GM18526 (cell line): ENCODE results near the gene ADAMTS9.

ENCODE experiments used
- POLR2A ChIP-seq: IDR thresholded peaks from 3 replicates; pipeline ENCODE4 v1.6.1; 2011; ENCODE audit not compliant: insufficient read length; ENCODE audit errors: extremely low read depth

ADAMTS9 gene

DNA sequence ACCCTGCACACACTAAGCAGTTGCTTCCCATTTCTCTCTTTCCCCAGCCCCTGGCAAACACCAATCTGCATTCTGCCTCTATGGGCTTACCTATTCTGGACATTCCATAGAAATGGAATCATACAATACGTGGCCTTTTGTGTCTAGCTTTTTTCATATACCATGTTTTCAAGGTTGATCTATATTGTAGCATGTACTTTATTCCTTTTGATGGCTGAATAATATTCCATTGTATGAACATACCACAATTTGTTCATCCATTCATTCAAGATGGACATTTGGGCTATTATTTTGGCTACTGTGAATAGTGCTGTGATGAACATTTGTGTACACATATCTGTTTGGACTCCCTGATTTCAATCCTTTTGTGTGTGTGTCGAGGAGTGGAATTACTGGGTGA lies 18.1 kb upstream of the ADAMTS9 start:
- no peak for TF ChIP-seq POLR2A

DNA sequence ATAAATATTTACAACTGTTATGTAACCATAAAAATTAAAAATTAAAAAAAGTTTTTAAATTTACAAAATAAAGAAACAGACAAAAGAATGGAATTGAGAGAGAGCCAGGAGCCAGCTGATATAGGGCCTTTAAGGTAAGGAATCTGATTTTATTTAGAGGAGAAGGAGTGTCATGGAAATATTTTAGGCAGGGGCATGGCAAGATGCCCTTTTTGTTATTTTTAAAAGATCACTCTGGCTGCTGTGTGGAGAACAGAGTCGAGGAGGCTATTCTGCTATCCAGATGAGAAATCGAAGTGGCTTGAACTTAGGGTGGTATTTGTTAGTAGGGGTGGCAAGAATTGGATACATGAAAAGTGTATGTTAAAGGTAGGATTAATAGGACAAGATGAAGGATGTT lies 9.1 kb upstream of the ADAMTS9 start:
- TF ChIP-seq POLR2A: no peak

DNA sequence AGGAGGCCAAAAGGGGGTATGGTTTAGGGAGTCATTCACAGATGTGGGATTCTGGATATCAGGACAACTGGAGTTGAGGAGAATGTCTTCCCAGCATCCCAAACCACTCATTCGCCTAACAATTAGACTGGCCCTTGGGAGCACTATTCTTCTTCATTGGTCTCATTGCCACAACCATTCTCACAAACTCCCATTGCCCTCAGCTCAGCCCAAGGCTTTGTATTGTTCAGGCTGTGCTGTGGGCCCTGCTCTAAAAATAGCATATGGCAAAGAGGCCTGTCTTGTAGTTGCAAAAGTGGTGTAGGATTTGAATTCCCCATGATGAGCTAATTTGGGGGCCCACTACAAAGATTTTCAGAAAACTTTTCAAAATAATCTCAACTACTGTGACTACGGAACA lies 6.3 kb upstream of the ADAMTS9 start:
- no peak for TF ChIP-seq POLR2A

DNA sequence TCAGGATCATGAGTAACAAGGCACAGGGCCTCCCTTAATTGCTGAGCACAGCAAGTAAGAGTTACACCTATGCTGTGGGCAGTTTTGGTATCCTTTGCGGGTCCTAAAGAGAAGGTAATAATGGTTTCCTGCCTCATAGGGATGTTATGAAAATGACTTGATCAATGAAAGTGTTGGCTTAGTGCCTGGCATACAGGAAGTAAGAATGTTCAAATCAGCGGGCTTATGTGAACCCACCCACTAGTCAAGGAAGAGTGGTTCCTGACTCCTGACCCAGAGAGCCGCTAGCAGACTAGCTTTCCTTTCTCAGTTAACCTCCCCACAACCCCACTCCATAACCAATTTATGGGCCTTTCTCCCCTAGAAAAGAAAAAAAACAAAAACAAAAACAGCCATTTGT lies 5.2 kb upstream of the ADAMTS9 start:
- TF ChIP-seq POLR2A: no peak

- TF ChIP-seq POLR2A: no peak
These were observed 3.3 kb upstream of the ADAMTS9 start for GRCh38 chr3:64691051-64691450.

DNA sequence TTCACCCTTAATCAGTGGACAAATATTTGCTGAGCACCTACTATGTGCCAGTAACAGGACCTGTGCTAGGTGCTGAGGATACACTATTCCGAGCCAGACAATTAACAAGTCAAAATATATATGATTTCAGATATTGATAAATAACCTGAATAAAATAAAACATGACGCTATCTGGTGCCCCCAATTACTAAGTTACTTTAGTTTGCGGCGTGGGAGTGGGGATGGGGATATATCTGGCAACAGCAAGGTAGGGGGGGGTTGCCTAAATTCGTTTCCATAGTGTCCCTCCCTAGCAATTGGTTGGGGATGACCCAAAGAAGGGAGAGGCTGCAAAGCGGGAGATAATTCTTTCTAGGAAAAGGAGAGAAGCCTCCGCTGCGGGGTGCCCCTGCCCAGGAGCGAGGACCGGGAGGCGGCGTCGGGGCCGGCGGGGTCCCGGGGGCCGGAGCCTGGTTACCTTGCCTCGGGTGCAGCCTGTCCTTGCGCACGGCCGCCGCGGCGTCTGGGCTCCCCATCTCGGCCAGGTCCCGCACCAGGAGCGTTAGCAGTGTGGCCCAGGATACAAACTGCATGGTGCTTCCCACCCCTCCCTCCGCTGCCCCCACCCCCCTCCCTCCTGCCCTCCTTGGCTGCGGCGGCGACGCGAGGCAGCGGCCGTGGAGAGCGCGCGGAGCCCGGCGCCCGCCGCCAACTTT lies 567 bp downstream of the ADAMTS9 start:
- TF ChIP-seq POLR2A: no peak

- no peak for TF ChIP-seq POLR2A
These were observed 1.3 kb downstream of the ADAMTS9 start for GRCh38 chr3:64686446-64686908.

DNA sequence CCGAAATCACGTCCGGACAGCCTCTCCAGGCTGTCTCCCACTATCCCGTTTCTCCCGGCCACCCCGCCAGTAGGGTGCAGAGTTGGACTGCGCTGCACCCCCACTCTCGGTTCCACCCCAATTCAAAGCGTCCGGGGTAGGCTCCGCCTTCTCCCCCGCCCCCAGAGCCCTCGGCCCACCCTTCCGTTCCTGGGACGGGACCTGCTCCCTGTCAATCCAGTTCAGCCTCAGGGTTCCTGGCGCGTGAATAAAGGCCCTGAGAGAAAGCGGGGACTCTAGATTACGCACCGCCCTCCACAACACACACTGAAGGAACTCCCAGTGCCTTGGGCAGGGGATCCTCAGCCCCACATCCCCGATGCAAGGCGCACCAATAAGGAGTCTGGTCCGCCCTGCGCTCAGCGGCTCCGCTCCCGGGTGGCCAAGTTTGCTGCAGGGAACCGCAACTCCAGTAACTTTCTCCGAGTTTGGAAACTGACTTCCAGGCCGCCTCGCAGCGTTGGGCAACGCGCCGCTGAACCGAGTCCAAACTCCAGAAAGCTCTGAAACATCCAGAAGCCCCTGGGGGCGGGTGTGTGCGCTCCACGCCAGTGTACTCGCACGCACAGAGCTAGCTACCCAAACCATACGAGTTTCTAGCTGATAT lies 1.9 kb downstream of the ADAMTS9 start:
- no peak for TF ChIP-seq POLR2A

DNA sequence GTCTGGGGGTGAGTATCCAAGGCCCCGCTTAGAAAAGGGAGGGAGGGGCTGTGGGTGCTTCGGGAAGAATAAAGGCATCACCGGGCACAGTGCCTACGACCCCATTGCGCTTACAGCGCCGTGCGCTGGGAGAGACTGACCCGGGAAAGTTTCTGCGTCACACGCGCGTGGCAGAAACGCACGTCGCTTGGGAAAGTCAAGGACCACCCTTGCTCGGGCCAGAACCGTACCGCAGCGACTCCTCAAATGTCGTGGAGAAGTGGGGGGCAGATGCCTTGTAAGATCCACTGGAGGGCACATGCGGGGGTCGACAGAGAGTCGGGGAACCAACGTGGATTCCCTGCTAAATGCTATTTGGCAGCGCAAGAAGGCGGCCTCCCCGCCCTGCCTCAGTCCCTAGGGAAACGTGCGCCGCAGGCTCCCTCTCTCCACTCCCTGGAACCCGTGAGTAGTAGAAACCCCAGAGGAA lies 2.4 kb downstream of the ADAMTS9 start:
- TF ChIP-seq POLR2A: no peak

DNA sequence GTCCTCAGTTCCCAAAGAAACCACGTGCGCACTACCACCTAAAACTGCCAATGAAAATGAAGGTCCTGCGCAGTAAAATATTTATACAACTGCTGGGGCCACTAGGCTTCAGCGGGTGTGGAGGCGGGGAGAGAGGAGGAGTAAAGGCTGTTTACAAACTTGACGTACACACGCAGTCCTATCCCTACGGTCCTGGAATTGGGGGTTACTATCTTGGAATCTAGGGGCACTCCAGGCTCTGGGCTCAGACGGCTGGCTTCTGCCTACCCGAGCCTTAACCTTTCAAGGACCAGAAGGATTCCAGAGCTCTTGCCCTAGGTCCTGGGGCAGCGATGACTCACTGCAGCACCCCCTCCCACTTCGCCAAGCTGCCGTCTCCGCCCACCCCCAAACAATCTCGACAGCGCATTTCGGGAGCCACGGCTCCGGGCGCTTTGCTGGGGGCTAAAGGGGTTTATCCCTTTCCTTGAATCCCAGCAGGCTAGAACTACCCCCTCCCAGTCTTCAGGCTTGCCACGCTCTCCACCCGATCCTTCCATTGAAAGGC lies 3.0 kb downstream of the ADAMTS9 start:
- TF ChIP-seq POLR2A: no peak

- no peak for TF ChIP-seq POLR2A
These were observed 6.0 kb downstream of the ADAMTS9 start for GRCh38 chr3:64681827-64682226.

GRCh38 chr3:64681015-64681414 lies 6.8 kb downstream of the ADAMTS9 start:
- no peak for TF ChIP-seq POLR2A

GRCh38 chr3:64680334-64680733 lies 7.5 kb downstream of the ADAMTS9 start:
- TF ChIP-seq POLR2A: no peak

- no peak for TF ChIP-seq POLR2A
These were observed 9.7 kb downstream of the ADAMTS9 start for GRCh38 chr3:64677961-64678716.

DNA sequence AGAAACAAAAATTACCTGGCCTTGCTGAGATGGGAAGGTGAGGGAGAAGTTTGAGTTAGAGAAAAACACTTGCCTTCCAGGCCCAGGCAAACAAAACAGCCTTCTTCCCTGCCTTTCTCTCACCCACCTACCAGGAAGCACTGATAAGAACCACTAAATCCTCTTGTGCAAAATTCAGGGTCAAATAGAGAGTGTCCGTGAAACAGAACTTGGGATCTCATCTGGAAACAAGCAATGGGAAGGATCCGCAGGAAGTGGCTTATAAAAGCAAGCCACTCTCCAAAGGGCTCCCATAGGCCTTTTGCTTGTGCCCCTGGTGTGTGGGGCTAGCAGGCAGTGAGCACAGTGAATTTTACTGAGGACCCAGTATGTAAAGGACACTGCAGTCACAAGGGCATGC lies 11.0 kb downstream of the ADAMTS9 start:
- TF ChIP-seq POLR2A: no peak
